ENCODE measurements around the gene FNDC3A. TPM values are rescaled to one million over a fixed set of nuclear protein-coding genes. Genes with fewer than 3 reads are reported as not detected.

Gene FNDC3A
- total and polyA plus RNA-seq, 4 donors = 14.9 to 70.2 (median 47.3) TPM

DNA sequence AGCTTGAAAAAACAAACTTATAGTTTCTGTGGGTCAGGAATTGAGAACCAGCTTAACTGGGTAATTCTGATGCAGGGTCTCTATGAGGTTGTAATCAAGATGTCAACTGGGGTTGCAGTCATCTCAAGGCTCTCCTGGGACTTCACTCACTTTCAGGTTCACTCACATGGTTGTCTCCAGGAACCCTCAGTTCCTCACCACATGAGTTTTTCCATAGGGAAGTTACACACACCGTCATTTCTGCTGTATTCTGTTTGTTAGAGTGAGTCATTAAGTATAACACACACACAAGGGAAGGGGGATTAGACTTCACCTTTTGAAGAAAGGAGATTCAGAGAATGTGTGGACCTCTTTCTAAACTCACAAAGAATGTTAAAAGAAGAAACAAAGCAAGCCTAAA, 209.6 kb downstream of the FNDC3A start:
- WGBS, 2 donors = 60 to 66% methylated on average over 1 of the region's 1 CpG
- Histone ChIP-seq H3K27me3 (ENCODE audit: control insufficient read depth in 1 of 2, insufficient read depth in 2 of 2, low read length in 1 of 2) (no peaks in the 10 kb centered on the region), H3K4me3 (ENCODE audit: low read length in 2 of 2) (no peak overlapping the region), H3K36me3 (ENCODE audit: control insufficient read depth in 1 of 2, insufficient read depth in 2 of 2, low read length in 1 of 2) (peaks cover 0 to 5% of the 10 kb centered on the region in 2 donors), H3K27ac (ENCODE audit: low read depth in 1 of 2, low read length in 2 of 2) (no peak overlapping the region), H3K9me3 (ENCODE audit: control insufficient read depth, low read length) (no peaks in the 10 kb centered on the region), H3K4me1 (ENCODE audit: control insufficient read depth in 1 of 2, insufficient read depth in 2 of 2, low read length in 2 of 2) (no peaks in the 10 kb centered on the region)
- intact Hi-C loops (cut with DNase I) = no loop called here
- ATAC-seq (ENCODE audit: low FRiP score) (no peak), DNase-seq (no peak)

DNA sequence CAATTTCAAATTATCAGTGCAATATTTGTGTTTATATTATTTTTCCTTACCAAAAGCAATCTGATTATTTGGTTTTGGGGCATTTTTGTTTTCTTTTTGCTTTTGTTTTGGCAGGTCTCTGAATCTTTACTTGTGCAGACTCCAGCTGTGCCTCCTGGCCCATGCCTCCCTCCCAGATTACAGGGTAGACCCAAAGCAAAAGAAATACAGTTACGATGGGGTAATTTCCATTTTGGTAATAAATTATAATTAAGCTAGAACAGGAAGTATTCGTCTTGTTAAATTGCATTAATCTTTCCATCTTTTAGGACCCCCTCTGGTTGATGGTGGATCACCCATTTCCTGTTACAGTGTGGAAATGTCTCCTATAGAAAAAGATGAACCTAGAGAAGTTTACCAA, 215.2 kb downstream of the FNDC3A start:
- DNase-seq (no peak), ATAC-seq (ENCODE audit: low FRiP score) (no peak)
- no peaks in the 10 kb centered on the region for H3K9me3 ChIP-seq (ENCODE audit: control insufficient read depth, low read length)
- peaks cover 3% of the 10 kb centered on the region in 2 donors for H3K36me3 ChIP-seq (ENCODE audit: control insufficient read depth in 1 of 2, insufficient read depth in 2 of 2, low read length in 1 of 2)
- H3K27me3 ChIP-seq (ENCODE audit: control insufficient read depth in 1 of 2, insufficient read depth in 2 of 2, low read length in 1 of 2) = no peaks in the 10 kb centered on the region
- H3K27ac ChIP-seq (ENCODE audit: low read depth in 1 of 2, low read length in 2 of 2) = no peak overlapping the region
- H3K4me1 ChIP-seq (ENCODE audit: control insufficient read depth in 1 of 2, insufficient read depth in 2 of 2, low read length in 2 of 2) = no peaks in the 10 kb centered on the region
- intact Hi-C loops (cut with DNase I) = no loop called here
- no peak overlapping the region for H3K4me3 ChIP-seq (ENCODE audit: low read length in 2 of 2)
- 83 to 88% methylated on average over 2 of the region's 2 CpGs for WGBS, 2 donors

DNA sequence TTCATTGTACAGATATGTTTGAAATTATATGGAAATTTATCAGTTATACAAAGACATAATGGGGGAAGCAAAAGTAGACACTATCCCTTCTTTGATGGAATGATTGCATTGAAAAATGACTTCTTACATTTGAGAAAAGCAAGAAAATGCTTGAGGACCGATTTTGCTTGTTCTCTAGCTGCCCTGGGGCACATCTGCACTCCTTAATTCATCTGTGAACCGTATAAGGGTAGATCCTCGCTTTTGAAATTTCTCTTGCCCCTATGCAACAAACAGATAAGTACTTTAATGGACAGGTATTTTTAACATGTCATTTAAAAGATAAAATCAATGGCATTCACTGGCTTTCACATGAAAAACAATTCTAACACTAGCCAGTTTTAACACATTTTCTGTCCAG, 230.9 kb downstream of the FNDC3A start:
- H3K9me3 ChIP-seq (ENCODE audit: control insufficient read depth, low read length) = no peaks in the 10 kb centered on the region
- no peaks in the 10 kb centered on the region for H3K27me3 ChIP-seq (ENCODE audit: control insufficient read depth in 1 of 2, insufficient read depth in 2 of 2, low read length in 1 of 2)
- H3K4me3 ChIP-seq (ENCODE audit: low read length in 2 of 2) = no peak overlapping the region
- ATAC-seq (ENCODE audit: low FRiP score) (no peak), DNase-seq (no peak)
- 90 to 92% methylated on average over 3 of the region's 3 CpGs for WGBS, 2 donors
- H3K4me1 ChIP-seq (ENCODE audit: control insufficient read depth in 1 of 2, insufficient read depth in 2 of 2, low read length in 2 of 2) = no peaks in the 10 kb centered on the region
- intact Hi-C loops (cut with DNase I) = no loop called here
- no peak overlapping the region for H3K27ac ChIP-seq (ENCODE audit: low read depth in 1 of 2, low read length in 2 of 2)
- peaks cover 2 to 6% of the 10 kb centered on the region in 2 donors for H3K36me3 ChIP-seq (ENCODE audit: control insufficient read depth in 1 of 2, insufficient read depth in 2 of 2, low read length in 1 of 2)

DNA sequence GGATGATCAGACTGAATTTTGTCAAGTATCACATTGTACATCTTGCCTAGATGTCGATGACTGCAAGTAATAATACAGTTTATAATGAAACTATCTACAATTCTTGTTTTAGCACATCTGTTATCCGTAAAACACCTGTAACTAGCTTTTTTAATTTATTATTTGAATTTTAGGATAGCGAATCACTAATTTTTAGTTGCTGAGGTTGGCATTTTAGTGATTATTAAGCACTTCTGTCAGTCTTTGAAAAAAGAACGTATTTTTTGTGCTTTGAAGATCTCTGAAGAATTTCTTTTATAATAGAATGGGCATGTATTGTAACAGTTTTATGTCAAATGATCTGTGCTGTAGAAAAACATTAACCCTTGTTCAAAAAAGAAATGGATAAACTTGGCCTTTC, 232.9 kb downstream of the FNDC3A start:
- Histone ChIP-seq H3K4me3 (ENCODE audit: low read length in 2 of 2) (no peak overlapping the region), H3K36me3 (ENCODE audit: control insufficient read depth in 1 of 2, insufficient read depth in 2 of 2, low read length in 1 of 2) (peaks cover 2 to 6% of the 10 kb centered on the region in 2 donors), H3K4me1 (ENCODE audit: control insufficient read depth in 1 of 2, insufficient read depth in 2 of 2, low read length in 2 of 2) (no peaks in the 10 kb centered on the region), H3K27ac (ENCODE audit: low read depth in 1 of 2, low read length in 2 of 2) (no peak overlapping the region), H3K27me3 (ENCODE audit: control insufficient read depth in 1 of 2, insufficient read depth in 2 of 2, low read length in 1 of 2) (no peaks in the 10 kb centered on the region), H3K9me3 (ENCODE audit: control insufficient read depth, low read length) (no peaks in the 10 kb centered on the region)
- intact Hi-C loops (cut with DNase I) = no loop called here
- ATAC-seq (ENCODE audit: low FRiP score) (no peak), DNase-seq (no peak)
- WGBS, 2 donors = 96% methylated on average over 4 of the region's 4 CpGs

DNA sequence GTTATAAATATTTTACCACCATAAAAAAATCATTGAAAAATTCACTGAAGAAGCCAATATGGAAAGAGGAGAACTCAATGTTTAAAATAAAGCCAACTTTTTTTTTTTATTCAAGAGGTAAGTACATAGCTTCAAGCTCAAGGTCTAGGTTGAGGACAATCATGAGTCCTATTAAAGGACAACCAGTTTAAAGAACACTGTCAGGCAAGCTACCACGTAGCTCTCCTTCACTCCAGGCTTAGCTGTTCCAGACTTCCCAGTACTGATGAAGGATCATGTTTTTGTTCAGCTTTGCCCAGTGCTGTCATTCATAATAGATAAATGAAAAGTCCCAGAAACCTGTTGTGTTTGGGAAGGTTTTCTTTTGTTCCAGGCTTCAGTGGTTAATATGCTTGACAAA, 234.4 kb downstream of the FNDC3A start:
- ATAC-seq (ENCODE audit: low FRiP score) = no peak
- intact Hi-C loops (cut with DNase I) = no loop called here
- Histone ChIP-seq H3K4me3 (ENCODE audit: low read length in 2 of 2) (no peak overlapping the region), H3K36me3 (ENCODE audit: control insufficient read depth in 1 of 2, insufficient read depth in 2 of 2, low read length in 1 of 2) (peaks cover 0 to 3% of the 10 kb centered on the region in 2 donors), H3K27me3 (ENCODE audit: control insufficient read depth in 1 of 2, insufficient read depth in 2 of 2, low read length in 1 of 2) (no peaks in the 10 kb centered on the region), H3K4me1 (ENCODE audit: control insufficient read depth in 1 of 2, insufficient read depth in 2 of 2, low read length in 2 of 2) (no peaks in the 10 kb centered on the region), H3K9me3 (ENCODE audit: control insufficient read depth, low read length) (no peaks in the 10 kb centered on the region), H3K27ac (ENCODE audit: low read depth in 1 of 2, low read length in 2 of 2) (no peak overlapping the region)
- no peak for DNase-seq
- WGBS, 2 donors = 81 to 86% methylated on average over 1 of the region's 1 CpG

DNA sequence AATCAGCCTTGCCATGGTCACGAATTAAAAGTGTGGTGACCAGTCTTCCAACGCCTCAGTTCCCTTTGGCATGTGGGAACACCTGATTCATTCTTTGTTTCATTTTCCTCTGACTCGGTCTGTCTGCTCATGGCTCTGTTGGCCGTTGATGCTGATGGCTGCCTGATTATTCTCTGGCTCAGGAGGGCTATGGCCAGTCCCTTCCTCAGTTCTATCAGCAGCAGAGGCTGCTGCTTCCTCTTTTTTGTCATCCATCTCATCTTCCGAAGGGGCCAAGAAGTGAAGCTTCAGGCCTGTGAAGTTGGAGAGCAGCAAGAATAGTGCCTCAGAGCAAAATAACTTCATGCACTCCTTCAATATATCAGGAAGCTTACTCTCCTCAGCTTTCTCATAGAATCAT, 235.0 kb downstream of the FNDC3A start:
- H3K27ac ChIP-seq (ENCODE audit: low read depth in 1 of 2, low read length in 2 of 2) = no peak overlapping the region
- WGBS, 2 donors = 91 to 95% methylated on average over 5 of the region's 5 CpGs
- no peak for ATAC-seq (ENCODE audit: low FRiP score)
- H3K4me3 ChIP-seq (ENCODE audit: low read length in 2 of 2) = no peak overlapping the region
- DNase-seq = no peak
- H3K4me1 ChIP-seq (ENCODE audit: control insufficient read depth in 1 of 2, insufficient read depth in 2 of 2, low read length in 2 of 2) = no peaks in the 10 kb centered on the region
- H3K36me3 ChIP-seq (ENCODE audit: control insufficient read depth in 1 of 2, insufficient read depth in 2 of 2, low read length in 1 of 2) = peaks cover 0 to 3% of the 10 kb centered on the region in 2 donors
- intact Hi-C loops (cut with DNase I) = no loop called here
- H3K27me3 ChIP-seq (ENCODE audit: control insufficient read depth in 1 of 2, insufficient read depth in 2 of 2, low read length in 1 of 2) = no peaks in the 10 kb centered on the region
- H3K9me3 ChIP-seq (ENCODE audit: control insufficient read depth, low read length) = no peaks in the 10 kb centered on the region

DNA sequence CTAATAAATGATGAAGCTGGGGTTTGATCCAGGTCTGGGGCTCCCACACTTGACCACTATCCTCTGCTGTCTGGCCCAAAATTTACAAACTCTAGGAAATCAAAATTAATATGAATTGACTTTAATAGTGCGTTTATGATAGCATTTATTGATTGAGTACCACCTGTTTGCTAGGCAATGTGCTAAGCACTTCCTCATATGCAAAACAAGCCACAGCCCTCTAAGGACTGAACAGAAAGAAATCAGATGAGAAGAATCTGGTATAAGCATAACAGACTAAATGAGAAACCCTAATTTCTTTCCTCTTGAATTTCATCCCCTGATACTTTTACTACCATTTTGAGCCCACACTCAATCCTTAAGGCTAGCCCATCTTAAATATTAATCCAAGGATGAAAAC, 237.8 kb downstream of the FNDC3A start:
- DNase-seq = no peak
- ATAC-seq (ENCODE audit: low FRiP score) = no peak
- no peaks in the 10 kb centered on the region for H3K4me1 ChIP-seq (ENCODE audit: control insufficient read depth in 1 of 2, insufficient read depth in 2 of 2, low read length in 2 of 2)
- 86 to 87% methylated on average over 1 of the region's 1 CpG for WGBS, 2 donors
- intact Hi-C loops (cut with DNase I) = no loop called here
- H3K27me3 ChIP-seq (ENCODE audit: control insufficient read depth in 1 of 2, insufficient read depth in 2 of 2, low read length in 1 of 2) = no peaks in the 10 kb centered on the region
- H3K27ac ChIP-seq (ENCODE audit: low read depth in 1 of 2, low read length in 2 of 2) = no peak overlapping the region
- H3K36me3 ChIP-seq (ENCODE audit: control insufficient read depth in 1 of 2, insufficient read depth in 2 of 2, low read length in 1 of 2) = peaks cover 0 to 3% of the 10 kb centered on the region in 2 donors
- H3K4me3 ChIP-seq (ENCODE audit: low read length in 2 of 2) = no peak overlapping the region
- no peaks in the 10 kb centered on the region for H3K9me3 ChIP-seq (ENCODE audit: control insufficient read depth, low read length)

DNA sequence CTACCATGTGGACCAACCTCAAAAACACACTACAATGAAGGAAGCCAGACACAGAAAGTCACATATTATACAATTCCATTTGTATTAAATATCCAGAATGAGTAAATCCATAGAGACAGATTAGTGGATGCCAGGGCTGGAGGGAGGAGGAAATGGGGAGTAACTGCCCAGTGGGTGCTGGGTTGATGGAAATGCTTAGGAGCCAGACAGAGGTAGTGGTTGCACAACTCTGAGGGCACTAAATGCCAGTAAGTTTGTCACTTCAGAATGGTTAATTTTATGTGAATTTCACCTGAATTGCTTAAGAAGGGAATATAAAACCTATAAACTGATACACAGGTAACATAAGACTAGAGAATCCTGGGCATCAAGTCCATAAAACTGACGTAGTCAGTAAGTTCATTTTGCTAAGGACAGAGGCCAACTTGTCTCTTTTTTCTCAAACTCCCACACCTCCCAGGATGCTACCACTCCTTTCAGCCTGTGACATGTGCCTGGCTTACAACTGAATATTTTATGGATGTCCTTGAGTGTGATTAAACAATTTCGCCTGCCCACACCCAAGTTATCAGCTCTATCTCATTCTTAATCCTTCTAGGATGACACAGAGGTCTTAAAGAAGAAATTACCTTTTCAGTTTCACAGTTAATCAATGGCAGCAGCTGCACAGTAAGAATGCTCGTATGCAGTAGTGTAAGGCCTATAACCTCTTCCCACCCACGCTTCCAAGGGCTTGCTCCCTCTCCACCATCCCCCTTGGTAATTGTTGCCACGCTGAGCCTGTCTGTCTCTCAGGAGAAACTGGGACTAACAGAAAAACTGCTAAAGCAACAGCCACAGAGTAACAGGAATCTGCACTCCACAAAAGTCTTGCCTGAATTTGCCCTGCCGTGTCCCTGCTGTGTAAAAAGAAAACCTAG, 238.5 kb downstream of the FNDC3A start:
- intact Hi-C loops (cut with DNase I) = no loop called here
- 78 to 81% methylated on average over 6 of the region's 6 CpGs for WGBS, 2 donors
- Histone ChIP-seq H3K4me1 (ENCODE audit: control insufficient read depth in 1 of 2, insufficient read depth in 2 of 2, low read length in 2 of 2) (no peaks in the 10 kb centered on the region), H3K27me3 (ENCODE audit: control insufficient read depth in 1 of 2, insufficient read depth in 2 of 2, low read length in 1 of 2) (no peaks in the 10 kb centered on the region), H3K9me3 (ENCODE audit: control insufficient read depth, low read length) (no peaks in the 10 kb centered on the region), H3K4me3 (ENCODE audit: low read length in 2 of 2) (no peak overlapping the region), H3K36me3 (ENCODE audit: control insufficient read depth in 1 of 2, insufficient read depth in 2 of 2, low read length in 1 of 2) (peaks cover 0 to 3% of the 10 kb centered on the region in 2 donors), H3K27ac (ENCODE audit: low read depth in 1 of 2, low read length in 2 of 2) (no peak overlapping the region)
- no peak for DNase-seq
- ATAC-seq (ENCODE audit: low FRiP score) = no peak

DNA sequence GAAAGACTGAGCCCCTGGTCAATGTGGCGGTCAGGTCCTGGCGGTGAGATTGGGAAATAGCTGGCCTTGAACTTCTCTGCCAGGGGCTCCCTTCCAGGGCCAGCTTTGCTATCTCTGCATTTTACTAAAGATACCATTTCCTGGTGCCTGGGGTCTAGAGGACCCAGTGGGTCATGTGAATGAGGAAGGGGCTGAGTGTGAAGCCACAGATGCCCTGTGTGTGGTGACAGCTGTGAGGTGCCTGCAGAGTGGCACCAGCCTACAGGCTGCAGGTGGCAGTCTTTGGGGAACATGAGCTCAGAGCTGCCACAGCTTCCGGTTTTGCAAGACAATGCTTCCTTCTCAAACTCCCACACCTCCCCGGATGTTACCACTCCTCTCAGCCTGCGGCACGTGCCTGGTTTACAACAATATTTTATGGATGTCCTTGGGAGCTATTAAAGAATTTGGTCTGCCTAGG, 239.2 kb downstream of the FNDC3A start:
- WGBS, 2 donors = 69 to 70% methylated on average over 6 of the region's 6 CpGs
- DNase-seq = peak in 1 of 2 donors; percentile 69
- Histone ChIP-seq H3K4me1 (ENCODE audit: control insufficient read depth in 1 of 2, insufficient read depth in 2 of 2, low read length in 2 of 2) (no peaks in the 10 kb centered on the region), H3K27ac (ENCODE audit: low read depth in 1 of 2, low read length in 2 of 2) (no peak overlapping the region), H3K9me3 (ENCODE audit: control insufficient read depth, low read length) (no peaks in the 10 kb centered on the region), H3K36me3 (ENCODE audit: control insufficient read depth in 1 of 2, insufficient read depth in 2 of 2, low read length in 1 of 2) (peaks cover 0 to 3% of the 10 kb centered on the region in 2 donors), H3K27me3 (ENCODE audit: control insufficient read depth in 1 of 2, insufficient read depth in 2 of 2, low read length in 1 of 2) (no peaks in the 10 kb centered on the region), H3K4me3 (ENCODE audit: low read length in 2 of 2) (no peak overlapping the region)
- peak; percentile 42 for ATAC-seq (ENCODE audit: low FRiP score)
- intact Hi-C loops (cut with DNase I) = no loop called here
